ENCODE data around the gene CYB561D2. TPM values are rescaled to one million over a fixed set of nuclear protein-coding genes. Genes with fewer than 3 reads are reported as not detected.

The CYB561D2 gene
- total and polyA plus RNA-seq, 2 of the 13 experiments (the other 11 are each of a cell fraction or from before 2014, with no cell fraction given) = 11.1 to 17.2 TPM

DNA sequence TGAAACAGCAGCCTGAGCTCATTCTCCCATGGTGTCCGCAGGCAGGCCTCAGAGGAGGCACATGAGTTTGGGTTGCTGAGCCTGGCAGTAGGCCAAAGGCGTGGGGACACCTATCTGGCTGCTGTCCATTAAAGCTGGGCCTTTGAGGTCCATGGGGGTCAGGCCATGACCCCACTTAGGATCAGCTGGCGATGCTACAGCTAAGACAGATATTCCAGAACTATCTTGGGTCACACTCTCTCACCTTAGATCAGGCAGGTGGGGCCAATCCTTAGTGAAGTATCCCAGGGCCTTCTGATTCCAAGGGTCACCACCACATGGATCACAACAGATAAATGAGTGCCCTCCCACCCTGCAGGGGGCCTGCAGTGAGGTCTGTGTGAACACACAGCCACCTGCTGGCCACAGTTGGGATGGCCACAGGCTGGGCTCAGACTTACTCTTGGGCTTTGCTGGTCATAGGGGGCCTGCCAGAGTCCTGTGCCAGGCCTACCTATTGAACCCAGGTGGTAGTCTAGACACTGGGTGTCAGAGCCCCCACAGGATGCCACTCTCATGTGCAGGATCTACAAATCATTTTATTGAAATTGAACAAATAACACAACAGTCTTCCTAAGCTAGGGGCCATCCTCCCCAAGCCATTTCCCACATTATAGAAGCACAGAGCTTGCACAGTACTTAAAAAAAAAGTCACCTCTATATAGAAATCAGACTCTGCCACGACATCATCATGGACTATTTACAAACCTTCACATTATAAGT, 26.1 kb upstream of the CYB561D2 start (continued):
- TF ChIP-seq, protein P1, sequence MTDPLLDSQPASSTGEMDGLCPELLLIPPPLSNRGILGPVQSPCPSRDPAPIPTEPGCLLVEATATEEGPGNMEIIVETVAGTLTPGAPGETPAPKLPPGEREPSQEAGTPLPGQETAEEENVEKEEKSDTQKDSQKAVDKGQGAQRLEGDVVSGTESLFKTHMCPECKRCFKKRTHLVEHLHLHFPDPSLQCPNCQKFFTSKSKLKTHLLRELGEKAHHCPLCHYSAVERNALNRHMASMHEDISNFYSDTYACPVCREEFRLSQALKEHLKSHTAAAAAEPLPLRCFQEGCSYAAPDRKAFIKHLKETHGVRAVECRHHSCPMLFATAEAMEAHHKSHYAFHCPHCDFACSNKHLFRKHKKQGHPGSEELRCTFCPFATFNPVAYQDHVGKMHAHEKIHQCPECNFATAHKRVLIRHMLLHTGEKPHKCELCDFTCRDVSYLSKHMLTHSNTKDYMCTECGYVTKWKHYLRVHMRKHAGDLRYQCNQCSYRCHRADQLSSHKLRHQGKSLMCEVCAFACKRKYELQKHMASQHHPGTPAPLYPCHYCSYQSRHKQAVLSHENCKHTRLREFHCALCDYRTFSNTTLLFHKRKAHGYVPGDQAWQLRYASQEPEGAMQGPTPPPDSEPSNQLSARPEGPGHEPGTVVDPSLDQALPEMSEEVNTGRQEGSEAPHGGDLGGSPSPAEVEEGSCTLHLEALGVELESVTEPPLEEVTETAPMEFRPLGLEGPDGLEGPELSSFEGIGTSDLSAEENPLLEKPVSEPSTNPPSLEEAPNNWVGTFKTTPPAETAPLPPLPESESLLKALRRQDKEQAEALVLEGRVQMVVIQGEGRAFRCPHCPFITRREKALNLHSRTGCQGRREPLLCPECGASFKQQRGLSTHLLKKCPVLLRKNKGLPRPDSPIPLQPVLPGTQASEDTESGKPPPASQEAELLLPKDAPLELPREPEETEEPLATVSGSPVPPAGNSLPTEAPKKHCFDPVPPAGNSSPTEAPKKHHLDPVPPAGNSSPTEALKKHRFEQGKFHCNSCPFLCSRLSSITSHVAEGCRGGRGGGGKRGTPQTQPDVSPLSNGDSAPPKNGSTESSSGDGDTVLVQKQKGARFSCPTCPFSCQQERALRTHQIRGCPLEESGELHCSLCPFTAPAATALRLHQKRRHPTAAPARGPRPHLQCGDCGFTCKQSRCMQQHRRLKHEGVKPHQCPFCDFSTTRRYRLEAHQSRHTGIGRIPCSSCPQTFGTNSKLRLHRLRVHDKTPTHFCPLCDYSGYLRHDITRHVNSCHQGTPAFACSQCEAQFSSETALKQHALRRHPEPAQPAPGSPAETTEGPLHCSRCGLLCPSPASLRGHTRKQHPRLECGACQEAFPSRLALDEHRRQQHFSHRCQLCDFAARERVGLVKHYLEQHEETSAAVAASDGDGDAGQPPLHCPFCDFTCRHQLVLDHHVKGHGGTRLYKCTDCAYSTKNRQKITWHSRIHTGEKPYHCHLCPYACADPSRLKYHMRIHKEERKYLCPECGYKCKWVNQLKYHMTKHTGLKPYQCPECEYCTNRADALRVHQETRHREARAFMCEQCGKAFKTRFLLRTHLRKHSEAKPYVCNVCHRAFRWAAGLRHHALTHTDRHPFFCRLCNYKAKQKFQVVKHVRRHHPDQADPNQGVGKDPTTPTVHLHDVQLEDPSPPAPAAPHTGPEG (CRISPR knock-in tag; IDR thresholded peaks at IDR 0.05) = no peak
- TF ChIP-seq ZBTB3 (CRISPR knock-in tag; IDR thresholded peaks at IDR 0.05; ENCODE audit: borderline replicate concordance, low read depth) = no peak
- TF ChIP-seq GTF3A (CRISPR knock-in tag; conservative IDR thresholded peaks at IDR 0.05) = 0 out of 2 replicates have a peak, but pooled peaks have one; percentile 73
- no peak for TF ChIP-seq ZNF207 (IDR thresholded peaks at IDR 0.05; ENCODE audit: borderline replicate concordance)
- TF ChIP-seq FOXO1 (CRISPR knock-in tag; IDR thresholded peaks at IDR 0.05) = no peak
- TF ChIP-seq, protein P2, sequence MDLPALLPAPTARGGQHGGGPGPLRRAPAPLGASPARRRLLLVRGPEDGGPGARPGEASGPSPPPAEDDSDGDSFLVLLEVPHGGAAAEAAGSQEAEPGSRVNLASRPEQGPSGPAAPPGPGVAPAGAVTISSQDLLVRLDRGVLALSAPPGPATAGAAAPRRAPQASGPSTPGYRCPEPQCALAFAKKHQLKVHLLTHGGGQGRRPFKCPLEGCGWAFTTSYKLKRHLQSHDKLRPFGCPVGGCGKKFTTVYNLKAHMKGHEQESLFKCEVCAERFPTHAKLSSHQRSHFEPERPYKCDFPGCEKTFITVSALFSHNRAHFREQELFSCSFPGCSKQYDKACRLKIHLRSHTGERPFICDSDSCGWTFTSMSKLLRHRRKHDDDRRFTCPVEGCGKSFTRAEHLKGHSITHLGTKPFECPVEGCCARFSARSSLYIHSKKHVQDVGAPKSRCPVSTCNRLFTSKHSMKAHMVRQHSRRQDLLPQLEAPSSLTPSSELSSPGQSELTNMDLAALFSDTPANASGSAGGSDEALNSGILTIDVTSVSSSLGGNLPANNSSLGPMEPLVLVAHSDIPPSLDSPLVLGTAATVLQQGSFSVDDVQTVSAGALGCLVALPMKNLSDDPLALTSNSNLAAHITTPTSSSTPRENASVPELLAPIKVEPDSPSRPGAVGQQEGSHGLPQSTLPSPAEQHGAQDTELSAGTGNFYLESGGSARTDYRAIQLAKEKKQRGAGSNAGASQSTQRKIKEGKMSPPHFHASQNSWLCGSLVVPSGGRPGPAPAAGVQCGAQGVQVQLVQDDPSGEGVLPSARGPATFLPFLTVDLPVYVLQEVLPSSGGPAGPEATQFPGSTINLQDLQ (CRISPR knock-in tag; IDR thresholded peaks at IDR 0.05) = peak; percentile 29; the same call in 1 of the 2 replicates
- TF ChIP-seq, protein P3, sequence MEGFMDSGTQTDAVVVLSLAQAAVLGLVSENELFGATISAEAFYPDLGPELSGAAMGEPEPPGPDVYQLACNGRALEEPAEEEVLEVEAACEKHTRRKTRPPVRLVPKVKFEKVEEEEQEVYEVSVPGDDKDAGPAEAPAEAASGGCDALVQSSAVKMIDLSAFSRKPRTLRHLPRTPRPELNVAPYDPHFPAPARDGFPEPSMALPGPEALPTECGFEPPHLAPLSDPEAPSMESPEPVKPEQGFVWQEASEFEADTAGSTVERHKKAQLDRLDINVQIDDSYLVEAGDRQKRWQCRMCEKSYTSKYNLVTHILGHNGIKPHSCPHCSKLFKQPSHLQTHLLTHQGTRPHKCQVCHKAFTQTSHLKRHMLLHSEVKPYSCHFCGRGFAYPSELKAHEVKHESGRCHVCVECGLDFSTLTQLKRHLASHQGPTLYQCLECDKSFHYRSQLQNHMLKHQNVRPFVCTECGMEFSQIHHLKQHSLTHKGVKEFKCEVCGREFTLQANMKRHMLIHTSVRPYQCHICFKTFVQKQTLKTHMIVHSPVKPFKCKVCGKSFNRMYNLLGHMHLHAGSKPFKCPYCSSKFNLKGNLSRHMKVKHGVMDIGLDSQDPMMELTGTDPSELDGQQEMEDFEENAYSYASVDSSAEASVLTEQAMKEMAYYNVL (CRISPR knock-in tag; IDR thresholded peaks at IDR 0.05; ENCODE audit: borderline replicate concordance) = no peak
- TF ChIP-seq ZNF335 (CRISPR knock-in tag; IDR thresholded peaks at IDR 0.05) = 0 out of 2 replicates have a peak, but pooled peaks have one; percentile 24
- TF ChIP-seq ELF1 (CRISPR knock-in tag; IDR thresholded peaks at IDR 0.05) = no peak
- TF ChIP-seq TRIM22 (IDR thresholded peaks at IDR 0.05) = no peak
- no peak for TF ChIP-seq PTBP1 (IDR thresholded peaks at IDR 0.05; ENCODE audit: low read depth, low read length, poor library complexity, severe bottlenecking)
- no peak for TF ChIP-seq IKZF5 (CRISPR knock-in tag; IDR thresholded peaks at IDR 0.05)
- 0 out of 2 replicates have a peak, but pooled peaks have one; percentile 35 for TF ChIP-seq POGZ (CRISPR knock-in tag; IDR thresholded peaks at IDR 0.05)
- no peak for TF ChIP-seq SAFB2 (CRISPR knock-in tag; IDR thresholded peaks at IDR 0.05; ENCODE audit: borderline replicate concordance, low read depth)
